KMS-11 (cell line): ENCODE results near the gene ENDOG.
"Not testable (repeated sequence)": the region's sequence is repeated elsewhere in the genome, so short reads cannot be mapped to it uniquely, and the experiment has no call there.

Source experiments
- H2AFZ ChIP-seq: fragments of 200-600 bp; sonication (generic); 2 replicates; pipeline ENCODE4 v1.6.1; 2016; ENCODE audit warnings: antibody characterized with exemption, mixed run types, low read depth
- H3K27ac ChIP-seq: fragments of 200-600 bp; sonication (generic); 2 replicates; pipeline ENCODE4 v1.6.1; 2016; ENCODE audit warnings: mild to moderate bottlenecking, mixed run types
- H3K27me3 ChIP-seq: fragments of 200-600 bp; sonication (generic); 2 replicates; pipeline ENCODE4 v1.6.1; 2017; ENCODE audit warnings: mild to moderate bottlenecking, low read depth, mixed run types, moderate library complexity; ENCODE audit not compliant: insufficient read depth
- H3K36me3 ChIP-seq: fragments of 200-600 bp; sonication (generic); 2 replicates; pipeline ENCODE4 v1.6.1; 2017; ENCODE audit warnings: mild to moderate bottlenecking, mixed run types; ENCODE audit not compliant: insufficient read depth
- H3K4me1 ChIP-seq: fragments of 200-600 bp; sonication (generic); 2 replicates; pipeline ENCODE4 v1.6.1; 2016; ENCODE audit warnings: mild to moderate bottlenecking, low read depth, mixed run types; ENCODE audit not compliant: poor library complexity, severe bottlenecking
- H3K4me2 ChIP-seq: fragments of 200-600 bp; sonication (generic); 2 replicates; pipeline ENCODE4 v1.7.0; 2016; ENCODE audit warnings: mild to moderate bottlenecking, mixed run types
- H3K4me3 ChIP-seq: fragments of 200-600 bp; sonication (generic); IDR thresholded peaks from 2 replicates; pipeline ENCODE4 v1.6.1; 2017; ENCODE audit warnings: low read depth, low read length, mixed read lengths; ENCODE audit not compliant: insufficient read depth
- H3K79me2 ChIP-seq: fragments of 200-600 bp; sonication (generic); 2 replicates; pipeline ENCODE4 v1.6.1; 2016; ENCODE audit warnings: low read depth, mixed run types; ENCODE audit not compliant: insufficient read depth
- H3K9ac ChIP-seq: fragments of 200-600 bp; sonication (generic); 2 replicates; pipeline ENCODE4 v1.6.1; 2016; ENCODE audit warnings: mild to moderate bottlenecking, mixed run types
- H4K20me1 ChIP-seq: fragments of 200-600 bp; sonication (generic); 2 replicates; pipeline ENCODE4 v1.6.1; 2016; ENCODE audit warnings: mild to moderate bottlenecking, mixed run types; ENCODE audit not compliant: insufficient read depth
- CTCF ChIP-seq: fragments of 200-600 bp; sonication (generic); conservative IDR thresholded peaks from 2 replicates; pipeline ENCODE4 v1.6.1; 2017; ENCODE audit warnings: low read depth, mild to moderate bottlenecking, antibody characterized with exemption, low read length, moderate library complexity, mixed read lengths

Gene ENDOG

GRCh38 chr9:128858476-128858875, 40.2 kb downstream of the ENDOG start:
- H3K79me2 ChIP-seq, H3K4me2 ChIP-seq, H3K9ac ChIP-seq, H3K4me1 ChIP-seq, H3K36me3 ChIP-seq, H3K27me3 ChIP-seq, H3K27ac ChIP-seq, H3K4me3 ChIP-seq, H4K20me1 ChIP-seq, H2AFZ ChIP-seq: not testable (repeated sequence)

- TF ChIP-seq CTCF: no peak
- Histone ChIP-seq H3K4me2 (no peak overlapping the region), H3K27ac (no peak overlapping the region), H3K4me1 (peaks cover 3% of the 10 kb centered on the region), H3K79me2 (no peaks in the 10 kb centered on the region), H2AFZ (no peak overlapping the region), H3K27me3 (no peaks in the 10 kb centered on the region), H3K4me3 (no peak overlapping the region), H3K36me3 (no peaks in the 10 kb centered on the region), H3K9ac (no peak overlapping the region), H4K20me1 (no peaks in the 10 kb centered on the region)
Measured at GRCh38 chr9:128860937-128861336, 42.6 kb downstream of the ENDOG start.

- peaks cover 3% of the 10 kb centered on the region for H3K4me1 ChIP-seq
- no peaks in the 10 kb centered on the region for H3K36me3 ChIP-seq
- no peak overlapping the region for H3K9ac ChIP-seq
- no peak overlapping the region for H3K27ac ChIP-seq
- H4K20me1 ChIP-seq: no peaks in the 10 kb centered on the region
- no peak overlapping the region for H3K4me2 ChIP-seq
- H3K79me2 ChIP-seq: no peaks in the 10 kb centered on the region
- no peak overlapping the region for H3K4me3 ChIP-seq
- no peak for TF ChIP-seq CTCF
- no peak overlapping the region for H2AFZ ChIP-seq
- H3K27me3 ChIP-seq: no peaks in the 10 kb centered on the region
Measured at GRCh38 chr9:128861501-128861900, 43.2 kb downstream of the ENDOG start.

- peaks cover 3% of the 10 kb centered on the region for H3K4me1 ChIP-seq
- no peaks in the 10 kb centered on the region for H3K79me2 ChIP-seq
- H3K27me3 ChIP-seq: no peaks in the 10 kb centered on the region
- H3K4me3 ChIP-seq: no peak overlapping the region
- H4K20me1 ChIP-seq: no peaks in the 10 kb centered on the region
- no peak overlapping the region for H2AFZ ChIP-seq
- no peak overlapping the region for H3K4me2 ChIP-seq
- no peak overlapping the region for H3K27ac ChIP-seq
- H3K36me3 ChIP-seq: no peaks in the 10 kb centered on the region
- TF ChIP-seq CTCF: no peak
- H3K9ac ChIP-seq: no peak overlapping the region
Measured at GRCh38 chr9:128862401-128862851, 44.1 kb downstream of the ENDOG start.

- H4K20me1 ChIP-seq: no peaks in the 10 kb centered on the region
- H3K9ac ChIP-seq: no peak overlapping the region
- H3K4me1 ChIP-seq: peaks cover 3% of the 10 kb centered on the region
- H3K27ac ChIP-seq: no peak overlapping the region
- no peak overlapping the region for H3K4me2 ChIP-seq
- H3K4me3 ChIP-seq: no peak overlapping the region
- no peaks in the 10 kb centered on the region for H3K36me3 ChIP-seq
- H3K79me2 ChIP-seq: no peaks in the 10 kb centered on the region
- H3K27me3 ChIP-seq: no peaks in the 10 kb centered on the region
- no peak overlapping the region for H2AFZ ChIP-seq
- TF ChIP-seq CTCF: peak; percentile 85
Measured at GRCh38 chr9:128863647-128864046, 45.3 kb downstream of the ENDOG start.
